Measurements from ENCODE around the gene C6orf89.
A peak's percentile ranks its signal among the peaks of the same experiment; 100 is the strongest.

The C6orf89 gene, protein sequence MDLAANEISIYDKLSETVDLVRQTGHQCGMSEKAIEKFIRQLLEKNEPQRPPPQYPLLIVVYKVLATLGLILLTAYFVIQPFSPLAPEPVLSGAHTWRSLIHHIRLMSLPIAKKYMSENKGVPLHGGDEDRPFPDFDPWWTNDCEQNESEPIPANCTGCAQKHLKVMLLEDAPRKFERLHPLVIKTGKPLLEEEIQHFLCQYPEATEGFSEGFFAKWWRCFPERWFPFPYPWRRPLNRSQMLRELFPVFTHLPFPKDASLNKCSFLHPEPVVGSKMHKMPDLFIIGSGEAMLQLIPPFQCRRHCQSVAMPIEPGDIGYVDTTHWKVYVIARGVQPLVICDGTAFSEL

DNA sequence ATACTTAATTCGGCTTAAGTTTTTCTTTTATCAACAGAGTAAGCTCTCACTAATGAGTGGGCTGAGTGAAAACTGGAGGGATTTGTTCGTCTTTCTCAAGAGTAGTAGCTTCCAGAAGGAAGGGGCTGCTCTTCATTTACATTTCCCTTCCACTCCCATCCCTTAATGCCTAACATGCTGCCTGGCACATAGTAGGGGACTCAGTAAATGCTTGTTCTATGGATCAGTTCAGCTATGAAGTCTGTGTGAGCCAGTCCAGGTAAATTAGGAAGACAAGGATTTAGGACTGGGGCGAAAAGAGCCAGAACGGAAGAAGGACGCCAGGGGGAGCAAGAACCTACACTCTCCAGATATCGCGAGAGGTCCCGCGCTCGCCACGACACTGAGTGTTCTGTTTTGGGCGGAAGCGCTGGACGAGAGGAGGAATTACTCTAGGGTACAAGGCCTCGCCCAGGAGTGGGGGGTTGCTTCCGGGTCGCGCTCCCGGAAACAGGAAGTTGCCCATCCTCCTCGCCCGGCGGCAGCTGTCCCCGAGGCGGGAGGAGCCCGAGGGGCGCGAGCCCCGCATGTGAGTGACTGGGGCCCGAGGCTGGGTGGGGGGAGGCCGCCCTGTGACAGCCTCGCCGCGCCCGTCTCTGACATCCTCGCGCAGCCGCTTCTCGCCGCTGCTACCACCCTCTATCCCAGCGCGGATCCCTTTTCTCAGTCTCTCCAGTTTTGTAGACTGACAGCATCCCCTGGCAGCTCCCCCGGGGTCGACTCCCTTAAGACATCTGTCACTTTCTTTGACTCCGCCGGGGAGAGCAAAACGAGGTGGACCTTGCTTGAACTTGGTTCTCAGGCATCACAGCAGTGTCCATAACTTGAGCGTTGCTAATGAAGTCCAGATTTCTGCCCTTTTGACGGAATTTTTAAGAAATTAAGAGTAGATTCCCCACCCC is at the start of gene C6orf89:
TSS of gene C6orf89 (plus strand) at position 492 of the 941 bp plus-strand sequence. CDS start 13,493 bp downstream, outside the sequence.
- peak; percentile 78 for DNase-seq (ENCODE audit: low spot score)

DNA sequence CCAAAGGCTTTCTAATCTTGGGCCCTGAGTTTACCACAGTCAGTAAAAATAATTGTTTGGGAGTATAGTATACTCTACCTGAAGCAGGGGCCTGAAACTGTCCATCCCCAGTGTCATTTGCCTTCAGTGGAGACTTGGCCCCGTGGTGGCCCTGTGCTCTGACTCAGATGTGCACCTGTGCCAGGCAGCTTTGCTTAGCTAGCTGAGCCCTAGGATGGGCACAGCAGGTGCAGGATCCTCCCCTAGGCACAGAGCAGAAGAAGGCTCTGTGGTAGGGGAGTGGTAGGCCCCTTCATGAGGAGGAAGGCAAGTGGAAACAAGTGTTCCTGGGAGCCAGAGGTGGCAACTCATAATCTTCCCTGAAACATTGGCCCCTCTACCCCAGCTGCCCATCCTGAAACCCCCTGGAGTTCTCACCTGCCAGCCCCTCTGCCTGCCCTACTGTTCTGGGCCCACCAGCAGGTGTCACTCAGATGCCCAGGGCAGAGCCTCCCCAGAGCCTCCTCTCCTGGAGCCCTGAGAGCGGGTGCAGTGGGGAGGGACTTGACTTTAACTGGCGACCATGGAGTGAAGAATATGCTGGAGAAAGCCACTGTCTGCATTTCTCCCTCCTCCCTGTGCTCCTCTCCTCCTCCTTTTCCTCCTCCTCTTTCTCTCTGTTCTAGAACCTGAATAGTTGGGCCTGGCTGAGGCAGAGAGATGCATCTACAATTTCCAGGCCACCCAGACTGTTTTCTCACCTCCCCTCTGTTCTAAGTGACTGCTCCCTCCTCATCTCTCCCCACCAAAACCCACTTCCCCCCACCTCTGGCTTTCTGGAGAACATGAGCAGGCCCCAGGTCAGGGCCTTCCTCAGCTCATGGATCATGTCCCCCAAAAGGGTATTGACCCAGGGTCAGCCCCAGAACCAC is 49.4 kb upstream of the C6orf89 start:
- DNase-seq (ENCODE audit: low spot score), result no peak

DNA sequence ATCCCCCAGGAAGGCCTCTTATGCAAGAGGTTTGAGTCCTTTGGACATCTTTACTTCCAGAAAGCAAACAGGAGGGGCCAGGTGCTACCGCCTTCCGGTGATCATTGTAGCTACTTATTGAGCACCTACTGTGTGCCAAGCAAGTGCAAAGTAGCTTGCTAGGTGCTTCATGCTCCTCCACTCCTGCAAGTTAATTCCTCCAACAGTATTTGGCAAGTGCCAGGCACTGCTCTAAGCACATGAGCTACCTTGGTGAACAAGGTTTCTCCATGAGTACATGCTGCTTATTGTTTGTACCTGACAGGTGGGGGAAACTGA is 48.8 kb upstream of the C6orf89 start:
- no peak for DNase-seq (ENCODE audit: low spot score)

DNA sequence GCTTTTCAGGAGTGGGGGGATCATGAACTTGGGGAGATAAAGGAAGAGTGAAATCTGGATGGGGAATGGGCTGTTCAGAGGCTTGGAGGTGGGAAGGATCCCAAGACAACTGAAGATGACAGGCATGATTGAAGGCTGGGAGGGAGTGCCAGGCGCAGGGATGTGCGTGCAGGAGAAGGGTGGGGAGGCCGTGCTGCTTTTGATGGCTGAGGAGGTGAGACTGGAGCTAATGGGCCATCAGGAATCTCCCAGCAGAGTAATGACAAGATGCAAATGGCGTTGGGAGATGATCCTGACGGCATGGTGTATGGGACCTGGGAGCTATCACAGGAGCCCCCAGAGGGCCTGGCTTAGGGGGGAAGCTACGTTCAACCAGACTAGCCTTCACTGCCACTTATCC is 48.1 kb upstream of the C6orf89 start:
- DNase-seq (ENCODE audit: low spot score), result no peak

DNA sequence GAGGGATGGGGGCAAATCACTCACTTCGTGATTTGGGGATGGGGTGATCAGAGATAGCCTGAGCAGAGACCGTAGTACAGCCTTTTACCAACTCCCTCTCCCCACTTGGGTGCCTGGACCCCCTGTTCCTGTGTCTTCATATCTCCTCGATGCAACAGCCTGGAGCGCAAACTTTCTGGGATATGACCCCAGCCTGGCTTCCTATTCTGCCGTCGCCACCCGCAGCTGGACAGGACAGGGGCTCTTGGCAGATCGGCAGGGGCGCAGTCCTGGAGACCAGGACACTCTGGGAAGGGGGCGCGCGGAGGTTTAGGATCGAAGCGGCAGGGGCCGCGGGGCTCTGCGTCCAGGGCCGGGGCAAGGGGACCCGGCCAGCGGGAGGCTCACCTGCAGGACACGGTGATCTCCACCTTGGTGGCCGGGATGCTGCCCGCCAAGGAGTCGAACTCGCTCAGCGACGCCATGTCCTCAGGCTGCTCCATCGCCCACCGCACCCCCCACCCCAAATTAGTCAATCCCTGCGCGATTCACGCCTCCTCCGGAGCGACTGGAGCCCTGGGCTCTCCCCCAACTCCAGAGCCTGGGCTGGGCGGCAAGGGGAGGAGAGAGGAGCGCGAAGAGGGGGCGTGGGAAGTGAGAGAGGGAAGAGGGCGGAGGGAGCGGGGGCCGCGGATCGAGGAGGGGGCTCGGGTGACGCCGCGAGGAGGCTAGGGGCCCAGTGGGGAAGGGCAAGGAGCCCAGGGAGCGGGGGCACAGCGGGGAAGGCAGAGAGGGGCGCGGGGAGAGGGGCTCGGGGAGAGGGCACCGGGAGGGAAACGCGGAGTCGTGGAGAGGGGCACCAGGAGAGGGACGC is 46.6 kb upstream of the C6orf89 start, which contains the start of gene CPNE5:
TSS of gene CPNE5 (minus strand) at position 549 of the 853 bp plus-strand sequence. CDS start at position 482, 67 bp downstream.
- peak; percentile 23 for DNase-seq (ENCODE audit: low spot score)

DNA sequence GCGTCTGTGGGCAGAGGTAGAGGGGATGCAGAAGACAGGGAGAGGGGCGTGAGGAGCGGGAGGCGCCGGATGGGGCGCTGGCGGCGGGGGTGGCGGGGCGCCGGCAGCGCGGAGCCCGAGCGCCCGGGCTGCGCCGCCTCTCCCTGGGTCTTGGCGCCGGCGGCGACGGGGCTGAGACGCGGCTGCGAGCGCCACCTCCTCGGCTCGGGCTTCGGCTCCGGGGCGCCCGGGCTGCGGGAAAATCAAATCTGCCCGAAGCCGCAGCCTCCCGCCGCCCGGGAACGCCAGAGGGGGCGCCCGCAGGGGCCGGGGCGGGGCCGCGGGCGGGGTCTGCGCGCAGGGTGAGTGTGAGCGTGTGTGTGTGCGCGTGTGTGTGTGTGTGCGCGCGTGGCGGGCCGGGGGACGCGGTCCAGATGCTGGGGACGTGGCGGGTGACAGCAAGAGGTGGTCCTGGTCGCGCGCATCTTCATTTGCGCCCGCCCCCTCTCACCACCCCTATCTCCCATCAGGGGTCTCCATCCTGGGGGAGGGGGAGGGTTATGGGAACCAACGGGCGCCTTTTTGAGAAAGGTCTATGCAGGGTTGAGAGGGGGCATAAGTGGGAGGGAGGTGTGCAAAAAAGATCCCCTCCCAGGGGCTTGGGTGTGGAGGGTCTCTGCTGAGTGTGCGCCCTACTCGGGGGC is 45.9 kb upstream of the C6orf89 start:
- peak; percentile 55 for DNase-seq (ENCODE audit: low spot score)

DNA sequence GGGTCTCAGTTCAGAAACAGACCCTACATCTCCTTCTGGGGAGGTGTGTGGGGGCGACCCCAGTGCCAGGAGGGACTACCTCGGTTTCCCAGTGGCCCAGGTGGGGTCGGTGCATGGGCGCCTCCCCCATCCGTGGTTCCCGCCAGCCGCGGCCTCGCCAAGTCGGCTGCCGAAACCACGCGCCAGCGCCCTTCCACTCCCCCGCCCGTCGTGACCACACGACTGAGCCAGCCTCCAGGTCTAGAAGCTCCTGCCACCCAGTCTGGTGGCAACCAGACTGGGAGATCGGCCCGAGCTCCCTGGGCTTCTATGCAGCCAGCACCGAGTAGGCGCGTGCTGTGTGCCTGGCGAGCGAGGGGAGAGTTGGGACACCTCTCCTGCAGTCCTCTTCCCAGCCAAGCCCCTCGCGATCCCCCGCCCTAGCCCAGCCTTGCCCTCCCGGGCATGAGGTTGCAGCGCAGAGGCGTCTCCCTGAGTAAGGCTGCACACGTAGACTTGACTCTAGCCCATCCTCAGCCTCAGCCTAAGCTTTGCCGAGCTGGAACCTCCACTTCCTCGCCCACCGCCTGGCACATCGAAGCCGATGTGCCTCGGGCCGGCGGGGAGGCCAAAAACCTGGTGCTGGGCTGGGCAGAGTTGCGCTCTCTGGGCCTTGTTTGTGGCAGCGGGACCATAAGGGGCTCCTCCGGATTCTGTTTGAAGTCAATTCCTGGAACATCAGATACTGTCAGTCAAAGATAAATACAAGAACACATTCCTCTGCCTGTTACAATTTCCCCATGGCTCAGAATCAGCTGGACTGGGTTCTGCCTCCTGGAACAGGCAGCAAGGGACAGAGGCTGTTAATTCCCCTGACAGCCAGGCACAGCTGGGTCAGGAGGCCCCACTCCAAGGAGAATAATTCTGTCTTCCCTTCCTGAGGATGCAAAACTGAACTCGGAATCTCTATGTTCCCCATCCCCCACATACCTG is 45.0 kb upstream of the C6orf89 start:
- peak; percentile 30 for DNase-seq (ENCODE audit: low spot score)

DNA sequence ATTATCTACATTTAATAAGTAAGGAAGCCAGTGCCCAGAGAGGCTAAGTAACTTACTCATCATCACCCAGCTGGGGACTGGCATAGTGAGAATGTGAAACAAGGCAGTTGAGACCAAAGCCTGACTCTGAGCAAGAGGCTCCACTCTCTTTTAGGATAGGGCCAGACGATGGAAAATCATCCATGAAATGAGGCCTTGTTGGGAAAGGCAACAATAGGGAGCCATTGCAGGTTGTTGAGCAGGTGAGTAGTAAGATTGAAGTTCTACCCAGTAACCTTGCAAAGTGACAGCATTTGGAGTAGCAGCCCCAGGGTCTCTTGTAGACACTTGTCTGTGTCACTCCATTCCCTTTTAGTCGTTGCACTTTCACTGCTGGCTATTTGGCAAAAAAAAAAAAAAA is 44.0 kb upstream of the C6orf89 start:
- DNase-seq (ENCODE audit: low spot score), result no peak

DNA sequence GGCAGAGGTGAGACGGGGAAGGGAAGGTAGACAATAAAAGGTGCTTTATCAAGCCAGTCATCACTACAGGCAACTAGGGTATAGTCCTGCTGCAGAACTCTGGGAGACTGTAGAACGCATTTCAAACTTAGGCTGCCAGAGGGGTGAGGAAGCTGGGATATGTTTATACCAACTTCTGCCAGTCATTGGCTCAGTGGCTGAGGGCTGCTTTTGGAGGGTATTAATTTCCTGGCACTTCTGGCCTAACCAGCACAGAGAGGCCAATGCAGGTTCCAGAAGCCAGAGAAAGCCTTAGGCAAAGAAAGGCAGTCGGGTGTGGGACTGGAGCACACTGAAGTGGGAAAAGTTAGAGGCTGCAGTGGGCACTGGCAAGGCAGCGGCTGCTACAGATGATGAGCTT is 42.6 kb upstream of the C6orf89 start:
- no peak for DNase-seq (ENCODE audit: low spot score)

DNA sequence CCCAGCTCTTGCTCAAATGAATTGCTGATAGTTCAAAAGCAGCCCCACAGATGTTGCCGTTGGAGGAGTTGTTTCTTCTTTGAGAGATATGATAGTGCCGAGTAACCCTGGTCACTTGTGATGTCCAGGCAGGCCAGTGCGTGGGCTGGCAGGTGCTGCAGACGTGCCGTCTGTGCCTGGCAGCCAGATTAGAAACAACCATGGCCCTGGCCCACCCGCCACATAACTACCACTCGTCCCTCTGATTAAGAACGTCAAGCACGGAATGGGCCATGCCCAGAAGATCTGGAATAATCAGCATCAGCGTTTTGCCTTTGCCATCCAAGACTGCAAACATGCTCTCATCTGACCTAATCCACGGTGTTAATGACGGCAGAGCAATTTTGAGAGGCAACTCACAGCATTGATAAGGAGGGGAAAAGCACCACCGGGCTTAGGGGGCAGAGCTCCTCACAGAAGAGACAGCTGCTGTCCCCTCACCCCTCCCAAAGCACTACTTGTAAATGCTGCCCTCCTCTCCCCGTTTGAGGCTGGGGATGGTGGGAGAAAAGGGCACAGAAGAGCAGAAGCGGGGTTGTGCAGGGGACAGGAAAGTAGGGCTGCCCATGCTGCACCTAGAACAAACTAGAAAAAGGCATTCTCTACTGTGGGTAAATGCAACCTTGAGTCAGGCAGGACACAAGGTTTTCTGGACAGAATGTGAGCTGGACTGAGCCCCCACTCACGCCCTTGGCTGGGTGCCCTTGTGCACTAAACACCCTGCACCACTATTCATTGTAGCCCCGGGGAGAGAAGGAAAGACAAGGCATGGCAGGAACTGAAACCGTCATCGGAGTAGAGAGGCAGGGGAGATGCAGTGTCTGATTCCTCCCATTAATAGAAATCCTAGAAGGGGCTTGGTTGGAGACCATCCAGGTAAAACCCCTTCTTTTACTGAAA is 41.3 kb upstream of the C6orf89 start:
- DNase-seq (ENCODE audit: low spot score), result no peak

DNA sequence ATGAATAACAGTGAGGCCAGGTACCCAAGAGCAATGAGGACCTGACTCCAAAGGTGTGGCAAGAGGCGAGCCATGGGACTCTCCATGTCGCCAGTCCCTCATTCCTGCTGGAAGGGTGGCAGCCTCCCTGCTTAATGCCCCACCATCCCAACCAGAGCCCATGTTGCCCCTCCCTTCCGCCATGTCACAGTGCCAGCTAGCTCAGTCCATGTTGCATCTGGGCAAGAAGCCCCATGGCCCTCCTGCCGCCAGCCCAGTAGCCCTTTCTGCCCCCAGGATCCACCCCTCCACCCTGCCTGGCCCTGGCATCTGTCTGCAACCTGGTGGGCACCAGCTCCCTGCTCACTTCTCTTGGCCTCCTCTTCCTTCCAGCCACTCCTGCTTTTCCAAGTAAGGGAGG is 40.5 kb upstream of the C6orf89 start:
- no peak for DNase-seq (ENCODE audit: low spot score)

DNA sequence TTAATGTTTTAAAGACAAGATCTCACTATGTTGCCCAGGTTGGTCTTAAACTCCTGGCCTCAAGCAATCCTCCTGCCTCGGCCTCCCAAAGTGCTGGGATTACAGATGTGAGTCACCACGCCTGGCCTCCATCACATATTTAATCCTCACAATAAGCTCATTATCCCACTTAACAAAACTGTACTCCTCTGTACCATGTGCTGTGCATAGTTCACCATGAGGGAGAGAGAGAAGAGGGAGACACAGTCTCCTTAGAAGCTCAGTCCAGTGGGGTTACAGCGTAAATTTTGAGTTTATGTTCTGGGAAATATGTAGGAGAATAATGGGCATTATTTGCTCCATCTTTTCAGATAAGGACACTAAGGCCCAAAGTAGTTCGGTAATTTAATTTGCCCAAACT is 38.6 kb upstream of the C6orf89 start:
- DNase-seq (ENCODE audit: low spot score), result no peak

DNA sequence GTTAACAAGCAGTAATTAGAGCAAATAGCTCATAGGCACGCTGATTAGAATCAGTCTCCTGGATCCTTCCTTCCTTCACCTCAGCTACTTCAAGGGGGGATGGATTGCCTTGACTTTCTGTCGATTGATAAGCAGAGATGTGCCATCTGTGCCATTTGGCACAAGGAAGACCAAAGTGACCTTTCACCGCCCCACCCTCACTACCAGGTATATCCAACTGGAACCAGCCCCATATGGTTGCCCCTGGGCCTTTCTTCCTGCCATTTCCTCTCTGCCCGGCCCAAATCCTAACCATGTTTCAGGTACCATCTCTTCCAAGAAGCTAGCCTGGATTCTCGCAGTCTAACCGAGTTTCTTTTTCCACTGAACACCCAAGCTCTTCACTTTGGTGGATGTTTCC is 37.8 kb upstream of the C6orf89 start:
- DNase-seq (ENCODE audit: low spot score), result no peak

DNA sequence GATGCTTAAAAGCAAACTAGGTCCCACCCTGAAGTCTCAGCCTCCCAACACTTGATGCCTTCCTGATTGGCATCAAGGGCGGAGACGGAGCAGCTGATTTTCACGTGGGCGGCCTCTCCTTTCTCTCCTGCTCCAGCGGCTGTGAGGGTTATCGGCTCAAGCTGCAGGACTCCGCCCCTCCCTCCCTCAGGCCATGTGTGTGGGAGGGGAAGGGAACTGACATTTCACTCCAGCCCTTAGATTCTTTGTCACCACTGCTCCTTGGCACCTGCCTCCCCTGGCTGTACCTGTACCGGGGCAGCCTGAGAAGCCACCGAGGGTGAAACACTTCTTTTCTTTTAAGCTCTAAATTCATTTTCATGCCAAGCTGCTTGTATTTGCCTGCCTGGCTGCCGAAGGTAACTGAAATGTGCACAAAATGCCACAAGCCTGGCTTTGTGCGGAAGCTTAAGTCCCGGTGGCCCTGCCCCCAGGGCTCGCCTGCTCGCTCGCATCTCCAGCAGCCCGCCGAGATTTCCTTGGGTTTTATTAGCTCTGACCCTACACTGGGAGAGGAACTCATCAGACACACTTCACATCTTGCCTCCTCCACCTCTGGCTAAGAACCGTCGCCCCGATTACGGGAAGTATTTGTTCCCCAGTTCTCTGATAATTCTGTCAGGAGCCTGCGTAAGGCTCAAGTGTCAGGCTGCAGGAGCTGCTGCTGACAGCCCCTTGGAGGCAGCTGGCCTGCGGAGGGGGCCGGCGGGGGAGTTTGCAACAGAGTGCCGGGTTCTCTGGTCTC is 36.9 kb upstream of the C6orf89 start:
- DNase-seq (ENCODE audit: low spot score), result no peak

DNA sequence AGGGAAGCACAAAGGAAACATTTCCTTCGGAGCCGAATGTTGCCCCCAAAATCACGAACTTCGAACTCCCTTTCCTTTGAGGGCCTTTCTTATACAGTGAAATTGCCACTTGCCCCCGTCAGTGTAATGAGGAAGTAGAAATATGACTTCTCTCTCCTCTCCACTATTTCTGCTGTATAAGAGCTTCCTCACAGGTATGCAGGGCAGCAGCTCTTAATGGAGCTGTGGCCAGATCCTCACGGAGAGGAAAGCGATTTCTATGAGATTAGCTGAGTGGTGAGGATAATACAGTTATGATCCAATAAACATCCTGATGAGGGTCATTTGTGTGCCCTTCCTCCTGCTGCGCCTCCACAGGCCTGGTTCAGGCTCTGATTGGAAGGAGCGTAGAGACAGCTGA is 35.7 kb upstream of the C6orf89 start:
- DNase-seq (ENCODE audit: low spot score), result no peak

DNA sequence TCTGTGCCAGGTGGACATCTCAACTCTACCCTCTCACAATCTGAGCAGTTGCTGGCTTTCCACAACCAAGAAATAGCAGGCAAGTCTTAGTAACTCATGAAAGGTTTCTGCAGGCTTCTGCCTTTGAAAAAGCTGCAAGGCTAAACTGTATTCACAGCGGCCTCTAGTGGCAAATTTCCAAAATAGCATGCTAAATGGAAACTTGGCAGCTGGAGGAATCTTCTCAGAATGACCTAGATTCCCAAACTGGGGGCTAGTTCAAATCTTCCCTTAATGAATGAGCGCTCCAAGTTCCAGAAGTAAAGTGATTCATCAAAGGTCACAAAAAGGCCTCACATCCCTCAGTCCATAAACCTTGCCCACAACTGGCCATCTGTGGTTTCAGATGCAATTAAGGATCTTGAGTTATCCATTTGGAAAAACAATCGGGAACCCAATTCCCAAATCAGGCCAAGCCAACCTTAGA is 34.6 kb upstream of the C6orf89 start:
- DNase-seq (ENCODE audit: low spot score), result peak; percentile 37

DNA sequence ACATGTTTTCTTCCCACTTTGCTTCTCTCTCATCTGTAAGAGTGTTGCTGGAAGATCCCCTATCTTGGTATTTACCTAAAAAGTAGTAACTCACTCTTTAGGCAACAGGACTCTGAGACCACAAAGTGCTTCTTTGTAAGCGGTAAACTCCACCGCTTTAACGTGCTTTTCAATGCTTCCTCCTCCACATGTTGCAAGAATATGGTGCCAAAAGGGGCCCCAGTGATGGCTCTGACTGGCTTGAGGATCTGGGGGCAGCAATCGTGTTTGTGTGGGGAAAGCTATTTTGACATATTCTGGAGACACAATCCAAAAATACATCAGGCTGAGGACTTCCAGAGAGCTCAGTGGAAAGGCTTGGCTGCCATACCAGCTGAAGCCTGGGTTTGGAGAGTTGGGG is 34.1 kb upstream of the C6orf89 start:
- no peak for DNase-seq (ENCODE audit: low spot score)

Measured in HuH-7 (cell line).